ENCODE data around the gene AKR1C3. TPM values are rescaled to one million over a fixed set of nuclear protein-coding genes. Genes with fewer than 3 reads are reported as not detected.

AKR1C3 gene
- total and polyA plus RNA-seq, 2 experiments from 2014 or later = 6.9 to 9.1 TPM

DNA sequence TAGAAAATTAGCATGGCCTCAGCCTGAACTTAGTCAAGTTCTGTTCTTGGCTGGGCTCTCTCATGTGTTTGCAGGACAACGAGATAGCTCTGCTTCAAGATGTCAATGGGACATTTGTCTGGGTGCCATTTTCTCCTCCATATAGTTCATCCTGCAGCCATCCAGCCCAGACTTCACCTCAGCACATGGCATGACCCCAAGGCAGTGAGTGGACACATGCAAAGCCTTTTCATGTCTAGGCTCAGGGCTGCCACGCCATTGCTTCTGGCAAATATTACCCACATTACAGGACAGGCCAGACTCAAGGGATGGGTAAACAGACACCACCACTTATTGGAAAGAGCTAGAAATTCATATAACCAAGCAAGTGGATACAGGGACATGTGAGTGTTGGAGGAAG is 9.3 kb downstream of the AKR1C3 start:
- H3K27ac Mint-ChIP-seq = no peak overlapping the region
- Histone ChIP-seq H2AFZ (no peak overlapping the region), H3K9me2 (ENCODE audit: insufficient read depth) (no peaks in the 10 kb centered on the region), H4K20me1 (replicated peaks; ENCODE audit: insufficient read depth) (no peaks in the 10 kb centered on the region), H3K4me2 (no peak overlapping the region), H3F3A (replicated peaks; ENCODE audit: low read depth) (no peaks in the 10 kb centered on the region), H3K4me3 (no peak overlapping the region), H3K79me2 (replicated peaks; ENCODE audit: insufficient read depth) (no peaks in the 10 kb centered on the region), H3K36me3 (ENCODE audit: insufficient read depth) (no peaks in the 10 kb centered on the region), H3K27ac (ENCODE audit: low read depth) (no peak overlapping the region), H3K27me3 (ENCODE audit: insufficient read depth) (no peaks in the 10 kb centered on the region), H3K4me1 (ENCODE audit: insufficient read depth) (no peaks in the 10 kb centered on the region)
- H3K4me3 Mint-ChIP-seq = no peak overlapping the region
- TF ChIP-seq EZH2 (IDR thresholded peaks at IDR 0.05; ENCODE audit: low read depth, unreplicated experiment) (no peak), CREB1 (CRISPR knock-in tag; IDR thresholded peaks at IDR 0.05; ENCODE audit: low read depth) (no peak), CTCF (conservative IDR thresholded peaks at IDR 0.05; ENCODE audit: low read depth in 2 of 2) (no peak)
- TF ChIP-seq, protein P1, sequence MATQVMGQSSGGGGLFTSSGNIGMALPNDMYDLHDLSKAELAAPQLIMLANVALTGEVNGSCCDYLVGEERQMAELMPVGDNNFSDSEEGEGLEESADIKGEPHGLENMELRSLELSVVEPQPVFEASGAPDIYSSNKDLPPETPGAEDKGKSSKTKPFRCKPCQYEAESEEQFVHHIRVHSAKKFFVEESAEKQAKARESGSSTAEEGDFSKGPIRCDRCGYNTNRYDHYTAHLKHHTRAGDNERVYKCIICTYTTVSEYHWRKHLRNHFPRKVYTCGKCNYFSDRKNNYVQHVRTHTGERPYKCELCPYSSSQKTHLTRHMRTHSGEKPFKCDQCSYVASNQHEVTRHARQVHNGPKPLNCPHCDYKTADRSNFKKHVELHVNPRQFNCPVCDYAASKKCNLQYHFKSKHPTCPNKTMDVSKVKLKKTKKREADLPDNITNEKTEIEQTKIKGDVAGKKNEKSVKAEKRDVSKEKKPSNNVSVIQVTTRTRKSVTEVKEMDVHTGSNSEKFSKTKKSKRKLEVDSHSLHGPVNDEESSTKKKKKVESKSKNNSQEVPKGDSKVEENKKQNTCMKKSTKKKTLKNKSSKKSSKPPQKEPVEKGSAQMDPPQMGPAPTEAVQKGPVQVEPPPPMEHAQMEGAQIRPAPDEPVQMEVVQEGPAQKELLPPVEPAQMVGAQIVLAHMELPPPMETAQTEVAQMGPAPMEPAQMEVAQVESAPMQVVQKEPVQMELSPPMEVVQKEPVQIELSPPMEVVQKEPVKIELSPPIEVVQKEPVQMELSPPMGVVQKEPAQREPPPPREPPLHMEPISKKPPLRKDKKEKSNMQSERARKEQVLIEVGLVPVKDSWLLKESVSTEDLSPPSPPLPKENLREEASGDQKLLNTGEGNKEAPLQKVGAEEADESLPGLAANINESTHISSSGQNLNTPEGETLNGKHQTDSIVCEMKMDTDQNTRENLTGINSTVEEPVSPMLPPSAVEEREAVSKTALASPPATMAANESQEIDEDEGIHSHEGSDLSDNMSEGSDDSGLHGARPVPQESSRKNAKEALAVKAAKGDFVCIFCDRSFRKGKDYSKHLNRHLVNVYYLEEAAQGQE (IDR thresholded peaks at IDR 0.05; ENCODE audit: unreplicated experiment) = no peak
- DNase-seq (ENCODE audit: low spot score) (no peak), ATAC-seq (no peak)
- no peaks in the 10 kb centered on the region for H3K4me1 Mint-ChIP-seq
- peaks cover 5% of the 10 kb centered on the region; the same call in 1 of the 3 replicates for H3K36me3 Mint-ChIP-seq (ENCODE audit: low read depth)
- H3K27me3 Mint-ChIP-seq (ENCODE audit: insufficient read depth, low read depth, poor library complexity) = no peaks in the 10 kb centered on the region
- peaks cover 8% of the 10 kb centered on the region for H3K9me3 Mint-ChIP-seq

- ATAC-seq (no peak), DNase-seq (ENCODE audit: low spot score) (no peak)
- Histone ChIP-seq H3K9me2 (ENCODE audit: insufficient read depth) (no peaks in the 10 kb centered on the region), H3K4me1 (ENCODE audit: insufficient read depth) (no peaks in the 10 kb centered on the region), H3F3A (replicated peaks; ENCODE audit: low read depth) (no peaks in the 10 kb centered on the region), H3K4me3 (no peak overlapping the region), H3K27ac (ENCODE audit: low read depth) (no peak overlapping the region), H4K20me1 (replicated peaks; ENCODE audit: insufficient read depth) (no peaks in the 10 kb centered on the region), H3K79me2 (replicated peaks; ENCODE audit: insufficient read depth) (no peaks in the 10 kb centered on the region), H3K27me3 (ENCODE audit: insufficient read depth) (no peaks in the 10 kb centered on the region), H2AFZ (no peak overlapping the region), H3K36me3 (ENCODE audit: insufficient read depth) (0 out of 2 replicates have a peak, but pooled peaks cover 2% of the 10 kb centered on the region), H3K4me2 (no peak overlapping the region)
- Mint-ChIP-seq H3K4me1 (no peaks in the 10 kb centered on the region), H3K9me3 (peaks cover 27% of the 10 kb centered on the region), H3K36me3 (ENCODE audit: low read depth) (peaks cover 14% of the 10 kb centered on the region; the same call in 2 of the 3 replicates), H3K27me3 (ENCODE audit: insufficient read depth, low read depth, poor library complexity) (no peaks in the 10 kb centered on the region), H3K27ac (no peak overlapping the region), H3K4me3 (no peak overlapping the region)
- TF ChIP-seq ZNF114 (CRISPR knock-in tag; IDR thresholded peaks at IDR 0.05) = no peak
Observed at GRCh38 chr10:5105626-5106025, 11.4 kb downstream of the AKR1C3 start.

All from GM23338 (cell line).